Measurements from ENCODE around the gene TMEM229B.

- no peak for TF ChIP-seq CTCF (IDR thresholded peaks at IDR 0.05 in 2 of 3, conservative IDR thresholded peaks at IDR 0.05 in 1 of 3; ENCODE audit: borderline replicate concordance in 1 of 3, insufficient read depth in 1 of 3, low read depth in 2 of 3, low read length in 2 of 3)
- no peak for TF ChIP-seq ZFX (IDR thresholded peaks at IDR 0.05)
- TF ChIP-seq YY1 (IDR thresholded peaks at IDR 0.05; ENCODE audit: extremely low read depth, insufficient replicate concordance, low read depth, low read length): no peak
Observed at GRCh38 chr14:67491741-67492507, 3.4 kb upstream of the TMEM229B start.

Data from HCT116 (cell line).